HepG2 (cell line): Measurements from ENCODE around the gene ST6GALNAC6. TPM values are rescaled to one million over a fixed set of nuclear protein-coding genes. Genes with fewer than 3 reads are reported as not detected.

Experiments
- ASH2L ChIP-seq: fragments of 300-600, 200-600 bp; sonication (generic); IDR thresholded peaks from 2 replicates; pipeline ENCODE4 v1.7.0; 2017; ENCODE audit warnings: low read depth, mild to moderate bottlenecking, moderate library complexity, mixed read lengths, low read length; ENCODE audit not compliant: insufficient read length
- CBX5 ChIP-seq: sonication (generic); formaldehyde crosslinking; IDR thresholded peaks from 2 replicates; pipeline ENCODE4 v1.4.0; 2020; ENCODE audit warnings: missing genetic modification reagents, borderline replicate concordance
- EP300 ChIP-seq, 3 experiments: sonication (generic) in 1 of 3; formaldehyde crosslinking in 1 of 3; IDR thresholded peaks; 2 replicates each; pipeline versions ENCODE4 v1.5.1 to v1.6.1; 2011 to 2020; ENCODE audit warnings: low read depth in 2 of 3, low read length in 2 of 3, borderline replicate concordance in 1 of 3, improper control_type of control experiment in 1 of 3, mild to moderate bottlenecking in 1 of 3, missing genetic modification reagents in 1 of 3, moderate library complexity in 1 of 3
- GABPA ChIP-seq, 2 experiments: IDR thresholded peaks; 2 replicates each; pipeline ENCODE4 v1.6.1; 2011 to 2016; ENCODE audit warnings: low read depth in 2 of 2, low read length in 1 of 2, missing biosample characterization in 1 of 2, missing genetic modification characterization in 1 of 2
- ISX ChIP-seq: sonication (generic); formaldehyde crosslinking; conservative IDR thresholded peaks from 2 replicates; pipeline ENCODE4 v1.5.0; 2020; ENCODE audit warnings: missing genetic modification reagents
- MAZ ChIP-seq, 2 experiments: sonication (generic) in 1 of 2; formaldehyde crosslinking in 1 of 2; IDR thresholded peaks; 2 replicates each; pipeline versions ENCODE4 v1.5.0 to v1.6.1; 2012 to 2020; ENCODE audit warnings: low read depth in 2 of 2, mild to moderate bottlenecking in 2 of 2, borderline replicate concordance in 1 of 2, improper control_type of control experiment in 1 of 2, low read length in 1 of 2, missing genetic modification reagents in 1 of 2, moderate library complexity in 1 of 2
- NFE2 ChIP-seq: sonication (generic); formaldehyde crosslinking; IDR thresholded peaks from 2 replicates; pipeline ENCODE4 v1.4.0; 2020; ENCODE audit warnings: missing genetic modification reagents
- PHB2 ChIP-seq: fragments of 450-650 bp; IDR thresholded peaks from 2 replicates; pipeline ENCODE4 v1.6.1; 2018; ENCODE audit not compliant: partially characterized antibody
- PHF8 ChIP-seq: sonication (generic); formaldehyde crosslinking; IDR thresholded peaks from 2 replicates; pipeline ENCODE4 v1.5.0; 2020; ENCODE audit warnings: missing genetic modification reagents
- RBFOX2 ChIP-seq: fragments of 200-400 bp; formaldehyde crosslinking; IDR thresholded peaks from 2 replicates; pipeline ENCODE4 v1.6.1; 2017; ENCODE audit warnings: low read depth, mild to moderate bottlenecking, low read length
- SETDB1 ChIP-seq: sonication (generic); formaldehyde crosslinking; IDR thresholded peaks from 2 replicates; pipeline ENCODE4 v1.5.1; 2020; ENCODE audit warnings: missing genetic modification reagents, mild to moderate bottlenecking, borderline replicate concordance
- SIN3B ChIP-seq: fragments of 150-350 bp; IDR thresholded peaks from 2 replicates; pipeline ENCODE4 v1.6.1; 2014; ENCODE audit warnings: low read length
- SNAI1 ChIP-seq: sonication (generic); formaldehyde crosslinking; IDR thresholded peaks from 2 replicates; pipeline ENCODE4 v1.5.0; 2020; ENCODE audit warnings: mild to moderate bottlenecking, missing genetic modification reagents, borderline replicate concordance
- SRSF1 ChIP-seq: fragments of 200-400 bp; formaldehyde crosslinking; optimal IDR thresholded peaks from 2 replicates; pipeline ENCODE3; 2017; ENCODE audit warnings: mild to moderate bottlenecking, low read depth, low read length, moderate library complexity
- TEAD3 ChIP-seq: optimal IDR thresholded peaks from 2 replicates; pipeline ENCODE3; 2016; ENCODE audit warnings: borderline replicate concordance
- ZFY ChIP-seq: sonication (generic); formaldehyde crosslinking; IDR thresholded peaks from 2 replicates; pipeline ENCODE4 v1.4.0; 2020; ENCODE audit warnings: missing genetic modification reagents
- ZKSCAN5 ChIP-seq: sonication (generic); formaldehyde crosslinking; IDR thresholded peaks from 2 replicates; pipeline ENCODE4 v1.5.1; 2020; ENCODE audit warnings: mild to moderate bottlenecking, missing genetic modification reagents
- ZMYM4 ChIP-seq: sonication (generic); formaldehyde crosslinking; IDR thresholded peaks from 2 replicates; pipeline ENCODE4 v1.8.1; 2023; ENCODE audit warnings: mild to moderate bottlenecking, missing genetic modification reagents
- ZNF292 ChIP-seq: sonication (generic); formaldehyde crosslinking; IDR thresholded peaks from 2 replicates; pipeline ENCODE4 v1.8.1; 2022; ENCODE audit warnings: mild to moderate bottlenecking, low read depth, missing genetic modification reagents, borderline replicate concordance
- ZNF451 ChIP-seq: sonication (generic); formaldehyde crosslinking; IDR thresholded peaks from 2 replicates; pipeline ENCODE4 v1.5.0; 2020; ENCODE audit warnings: mild to moderate bottlenecking, missing genetic modification reagents
- ZNF780A ChIP-seq: sonication (generic); formaldehyde crosslinking; IDR thresholded peaks from 2 replicates; pipeline ENCODE4 v1.8.0; 2022; ENCODE audit warnings: mild to moderate bottlenecking, missing genetic modification reagents, moderate library complexity
- ZNF891 ChIP-seq: sonication (generic); formaldehyde crosslinking; IDR thresholded peaks from 2 replicates; pipeline ENCODE4 v1.5.0; 2020; ENCODE audit warnings: mild to moderate bottlenecking, missing genetic modification reagents
- polyA plus RNA-seq, 8 experiments: library from polyadenylated mRNA; depleted of rRNA in 3 of 8; stranded (reverse) in 7 of 8; unstranded in 1 of 8; fragments of >200 nt; fragmentation: Illumina TruSeq in 4 of 8; extraction: Trizol in 4 of 8; gene quantifications; 2 replicates each; pipeline versions ENCODE4 v1.2.1 to v1.2.3, GENCODE V29; 2011 to 2016; ENCODE audit warnings: low read depth in 4 of 8, missing spikeins in 1 of 8, mixed read lengths in 1 of 8; ENCODE audit not compliant: insufficient read depth in 1 of 8
- total RNA-seq, 5 experiments: library from RNA; depleted of rRNA; stranded (reverse); fragments of >200 nt; fragmentation: Illumina TruSeq; extraction: Trizol; gene quantifications; 2 replicates each; pipeline ENCODE4 v1.2.3, GENCODE V29; 2016; ENCODE audit warnings: low read depth in 1 of 5
- TF ChIP-seq, protein P1 (sequence below): sonication (generic); formaldehyde crosslinking; IDR thresholded peaks from 2 replicates; pipeline ENCODE4 v1.4.0; 2020; ENCODE audit warnings: missing genetic modification reagents, borderline replicate concordance
- TF ChIP-seq, protein P2 (sequence below): sonication (generic); formaldehyde crosslinking; IDR thresholded peaks from 2 replicates; pipeline ENCODE4 v1.5.0; 2020; ENCODE audit warnings: mild to moderate bottlenecking, missing genetic modification reagents, borderline replicate concordance

The ST6GALNAC6 gene
- total and polyA plus RNA-seq, 2 of the 13 experiments (the other 11 are each of a cell fraction or from before 2014, with no cell fraction given), result 18.5 to 65.4 TPM

DNA sequence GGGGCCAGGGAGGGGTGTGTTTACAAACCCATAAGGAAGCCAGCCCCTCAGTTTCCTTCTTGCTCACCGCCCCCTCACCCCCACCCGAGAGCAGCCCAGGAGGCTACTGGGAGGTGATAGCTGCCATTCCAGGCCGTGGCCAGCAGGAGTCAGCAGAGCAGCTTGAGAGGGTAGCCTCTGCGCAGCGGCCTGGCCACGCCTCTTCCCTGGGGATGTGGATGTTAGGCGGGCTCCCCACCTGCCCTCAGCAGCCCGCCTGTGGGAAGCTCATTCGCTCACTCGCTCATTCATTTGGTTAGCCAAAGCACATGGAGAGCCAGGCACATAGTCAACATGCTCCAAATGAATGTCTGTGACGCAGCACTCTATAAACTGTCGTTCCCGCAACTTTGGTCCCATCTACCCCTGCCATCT lies 44.3 kb upstream of the ST6GALNAC6 start (continued):
- TF ChIP-seq ZFY (no peak; the same call in 1 of the 2 replicates), ZNF451 (no peak), ASH2L (no peak), ZNF292 (CRISPR knock-in tag) (no peak), SRSF1 (no peak), ZMYM4 (CRISPR knock-in tag) (no peak), SIN3B (no peak), RBFOX2 (peak; percentile 59; the same call in 1 of the 2 replicates), NFE2 (no peak), TEAD3 (CRISPR knock-in tag) (peak; percentile 74), PHB2 (no peak), PHF8 (CRISPR knock-in tag) (no peak), CBX5 (0 out of 2 replicates have a peak, but pooled peaks have one; percentile 19), ISX (CRISPR knock-in tag) (no peak), ZKSCAN5 (CRISPR knock-in tag) (peak; percentile 54; the same call in 1 of the 2 replicates), ZNF891 (CRISPR knock-in tag) (no peak), SETDB1 (no peak), GABPA (IDR thresholded peaks at IDR 0.05; ENCODE audit: low read depth, low read length) (no peak), GABPA (CRISPR knock-in tag; IDR thresholded peaks at IDR 0.05; ENCODE audit: low read depth) (no peak), ZNF780A (CRISPR knock-in tag) (no peak), EP300 (IDR thresholded peaks at IDR 0.05; ENCODE audit: low read depth in 2 of 2, low read length in 2 of 2) (no peak), EP300 (CRISPR knock-in tag; IDR thresholded peaks at IDR 0.05; ENCODE audit: borderline replicate concordance) (no peak), MAZ (IDR thresholded peaks at IDR 0.05; ENCODE audit: borderline replicate concordance, low read depth, low read length) (0 out of 2 replicates have a peak, but pooled peaks have one; percentile 23), MAZ (CRISPR knock-in tag; IDR thresholded peaks at IDR 0.05; ENCODE audit: low read depth) (no peak), SNAI1 (CRISPR knock-in tag) (no peak)
- TF ChIP-seq, protein P1, sequence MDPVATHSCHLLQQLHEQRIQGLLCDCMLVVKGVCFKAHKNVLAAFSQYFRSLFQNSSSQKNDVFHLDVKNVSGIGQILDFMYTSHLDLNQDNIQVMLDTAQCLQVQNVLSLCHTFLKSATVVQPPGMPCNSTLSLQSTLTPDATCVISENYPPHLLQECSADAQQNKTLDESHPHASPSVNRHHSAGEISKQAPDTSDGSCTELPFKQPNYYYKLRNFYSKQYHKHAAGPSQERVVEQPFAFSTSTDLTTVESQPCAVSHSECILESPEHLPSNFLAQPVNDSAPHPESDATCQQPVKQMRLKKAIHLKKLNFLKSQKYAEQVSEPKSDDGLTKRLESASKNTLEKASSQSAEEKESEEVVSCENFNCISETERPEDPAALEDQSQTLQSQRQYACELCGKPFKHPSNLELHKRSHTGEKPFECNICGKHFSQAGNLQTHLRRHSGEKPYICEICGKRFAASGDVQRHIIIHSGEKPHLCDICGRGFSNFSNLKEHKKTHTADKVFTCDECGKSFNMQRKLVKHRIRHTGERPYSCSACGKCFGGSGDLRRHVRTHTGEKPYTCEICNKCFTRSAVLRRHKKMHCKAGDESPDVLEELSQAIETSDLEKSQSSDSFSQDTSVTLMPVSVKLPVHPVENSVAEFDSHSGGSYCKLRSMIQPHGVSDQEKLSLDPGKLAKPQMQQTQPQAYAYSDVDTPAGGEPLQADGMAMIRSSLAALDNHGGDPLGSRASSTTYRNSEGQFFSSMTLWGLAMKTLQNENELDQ (CRISPR knock-in tag), result no peak
- TF ChIP-seq, protein P2, sequence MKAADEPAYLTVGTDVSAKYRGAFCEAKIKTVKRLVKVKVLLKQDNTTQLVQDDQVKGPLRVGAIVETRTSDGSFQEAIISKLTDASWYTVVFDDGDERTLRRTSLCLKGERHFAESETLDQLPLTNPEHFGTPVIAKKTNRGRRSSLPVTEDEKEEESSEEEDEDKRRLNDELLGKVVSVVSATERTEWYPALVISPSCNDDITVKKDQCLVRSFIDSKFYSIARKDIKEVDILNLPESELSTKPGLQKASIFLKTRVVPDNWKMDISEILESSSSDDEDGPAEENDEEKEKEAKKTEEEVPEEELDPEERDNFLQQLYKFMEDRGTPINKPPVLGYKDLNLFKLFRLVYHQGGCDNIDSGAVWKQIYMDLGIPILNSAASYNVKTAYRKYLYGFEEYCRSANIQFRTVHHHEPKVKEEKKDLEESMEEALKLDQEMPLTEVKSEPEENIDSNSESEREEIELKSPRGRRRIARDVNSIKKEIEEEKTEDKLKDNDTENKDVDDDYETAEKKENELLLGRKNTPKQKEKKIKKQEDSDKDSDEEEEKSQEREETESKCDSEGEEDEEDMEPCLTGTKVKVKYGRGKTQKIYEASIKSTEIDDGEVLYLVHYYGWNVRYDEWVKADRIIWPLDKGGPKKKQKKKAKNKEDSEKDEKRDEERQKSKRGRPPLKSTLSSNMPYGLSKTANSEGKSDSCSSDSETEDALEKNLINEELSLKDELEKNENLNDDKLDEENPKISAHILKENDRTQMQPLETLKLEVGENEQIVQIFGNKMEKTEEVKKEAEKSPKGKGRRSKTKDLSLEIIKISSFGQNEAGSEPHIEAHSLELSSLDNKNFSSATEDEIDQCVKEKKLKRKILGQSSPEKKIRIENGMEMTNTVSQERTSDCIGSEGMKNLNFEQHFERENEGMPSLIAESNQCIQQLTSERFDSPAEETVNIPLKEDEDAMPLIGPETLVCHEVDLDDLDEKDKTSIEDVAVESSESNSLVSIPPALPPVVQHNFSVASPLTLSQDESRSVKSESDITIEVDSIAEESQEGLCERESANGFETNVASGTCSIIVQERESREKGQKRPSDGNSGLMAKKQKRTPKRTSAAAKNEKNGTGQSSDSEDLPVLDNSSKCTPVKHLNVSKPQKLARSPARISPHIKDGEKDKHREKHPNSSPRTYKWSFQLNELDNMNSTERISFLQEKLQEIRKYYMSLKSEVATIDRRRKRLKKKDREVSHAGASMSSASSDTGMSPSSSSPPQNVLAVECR (CRISPR knock-in tag), result peak; percentile 35; the same call in 1 of the 2 replicates
